Central memory CD8-positive, alpha-beta T cell (primary cell): ENCODE results near the gene TMCO4.

Experiments used
- ATAC-seq: fragments of 150-1000 bp; cut with Tn5 transposase; replicated peaks from 2 replicates; pipeline ENCODE4 v1.10.0; 2022; ENCODE audit warnings: mild to moderate bottlenecking, moderate FRiP score, moderate number of reproducible peaks; ENCODE audit not compliant: poor library complexity, severe bottlenecking; ENCODE audit errors: extremely low read depth
- DNase-seq, 2 donors: peaks; one replicate each; pipeline ENCODE4 v3.0.0; 2021; ENCODE audit warnings: low spot score in 2 of 2
- H3K27ac Mint-ChIP-seq: one replicate; pipeline ENCODE4 v1.8.0; 2022; ENCODE audit warnings: low read depth, mild to moderate bottlenecking, moderate library complexity, mixed read lengths
- H3K27me3 Mint-ChIP-seq: one replicate; pipeline ENCODE4 v1.8.0; 2022; ENCODE audit warnings: mixed read lengths
- H3K36me3 Mint-ChIP-seq: one replicate; pipeline ENCODE4 v1.8.0; 2022; ENCODE audit warnings: mild to moderate bottlenecking, moderate library complexity, mixed read lengths; ENCODE audit not compliant: insufficient read depth
- H3K4me1 Mint-ChIP-seq: one replicate; pipeline ENCODE4 v1.8.0; 2022; ENCODE audit warnings: mixed read lengths
- H3K4me3 Mint-ChIP-seq: one replicate; pipeline ENCODE4 v1.8.0; 2022; ENCODE audit warnings: mild to moderate bottlenecking, moderate library complexity, mixed read lengths
- H3K9me3 Mint-ChIP-seq: one replicate; pipeline ENCODE4 v1.8.0; 2022; ENCODE audit warnings: mixed read lengths

The TMCO4 gene

GRCh38 chr1:19769211-19769932 is 30.3 kb downstream of the TMCO4 start:
- no peak for DNase-seq
- H3K27me3 Mint-ChIP-seq = no peaks in the 10 kb centered on the region
- no peak for ATAC-seq
- H3K4me3 Mint-ChIP-seq = no peak overlapping the region
- H3K9me3 Mint-ChIP-seq = no peaks in the 10 kb centered on the region
- H3K36me3 Mint-ChIP-seq = peaks cover 9% of the 10 kb centered on the region
- H3K27ac Mint-ChIP-seq = peak overlapping the region; percentile 8
- H3K4me1 Mint-ChIP-seq = peaks cover 5% of the 10 kb centered on the region

- no peak overlapping the region for H3K4me3 Mint-ChIP-seq
- H3K36me3 Mint-ChIP-seq = peaks cover 9% of the 10 kb centered on the region
- ATAC-seq (no peak), DNase-seq (no peak)
- H3K27me3 Mint-ChIP-seq = no peaks in the 10 kb centered on the region
- no peaks in the 10 kb centered on the region for H3K9me3 Mint-ChIP-seq
- peaks cover 5% of the 10 kb centered on the region for H3K4me1 Mint-ChIP-seq
- no peak overlapping the region for H3K27ac Mint-ChIP-seq
Observed at GRCh38 chr1:19768353-19769210, 31.1 kb downstream of the TMCO4 start.

GRCh38 chr1:19765623-19766022 is 34.1 kb downstream of the TMCO4 start:
- DNase-seq (no peak), ATAC-seq (no peak)
- Mint-ChIP-seq H3K27ac (no peak overlapping the region), H3K4me1 (peaks cover 5% of the 10 kb centered on the region), H3K9me3 (no peaks in the 10 kb centered on the region), H3K4me3 (no peak overlapping the region), H3K36me3 (peaks cover 12% of the 10 kb centered on the region), H3K27me3 (no peaks in the 10 kb centered on the region)

DNA sequence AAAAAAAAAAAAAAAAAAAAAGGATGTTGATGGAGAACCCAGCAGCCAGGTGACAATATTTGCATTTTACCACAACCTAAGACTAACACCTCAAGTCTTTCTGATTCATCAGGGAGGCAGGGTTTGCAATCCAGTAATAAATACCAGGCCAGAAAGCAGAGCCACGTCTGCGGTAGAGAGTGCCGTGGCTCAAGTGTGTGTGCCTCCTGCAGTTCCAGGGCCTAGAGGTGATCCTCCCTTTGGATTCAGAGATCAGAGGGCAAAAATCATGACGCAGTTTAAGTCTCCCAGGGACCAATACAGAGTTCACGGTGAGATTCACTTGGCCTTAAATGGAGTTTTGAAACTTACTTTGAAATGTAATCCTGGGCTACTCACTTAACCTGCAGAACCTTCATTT is 34.9 kb downstream of the TMCO4 start:
- peak overlapping the region; percentile 7 for H3K27ac Mint-ChIP-seq
- H3K27me3 Mint-ChIP-seq = no peaks in the 10 kb centered on the region
- H3K4me3 Mint-ChIP-seq = no peak overlapping the region
- ATAC-seq = no peak
- DNase-seq = no peak
- H3K4me1 Mint-ChIP-seq = peaks cover 5% of the 10 kb centered on the region
- H3K9me3 Mint-ChIP-seq = no peaks in the 10 kb centered on the region
- peaks cover 12% of the 10 kb centered on the region for H3K36me3 Mint-ChIP-seq

DNA sequence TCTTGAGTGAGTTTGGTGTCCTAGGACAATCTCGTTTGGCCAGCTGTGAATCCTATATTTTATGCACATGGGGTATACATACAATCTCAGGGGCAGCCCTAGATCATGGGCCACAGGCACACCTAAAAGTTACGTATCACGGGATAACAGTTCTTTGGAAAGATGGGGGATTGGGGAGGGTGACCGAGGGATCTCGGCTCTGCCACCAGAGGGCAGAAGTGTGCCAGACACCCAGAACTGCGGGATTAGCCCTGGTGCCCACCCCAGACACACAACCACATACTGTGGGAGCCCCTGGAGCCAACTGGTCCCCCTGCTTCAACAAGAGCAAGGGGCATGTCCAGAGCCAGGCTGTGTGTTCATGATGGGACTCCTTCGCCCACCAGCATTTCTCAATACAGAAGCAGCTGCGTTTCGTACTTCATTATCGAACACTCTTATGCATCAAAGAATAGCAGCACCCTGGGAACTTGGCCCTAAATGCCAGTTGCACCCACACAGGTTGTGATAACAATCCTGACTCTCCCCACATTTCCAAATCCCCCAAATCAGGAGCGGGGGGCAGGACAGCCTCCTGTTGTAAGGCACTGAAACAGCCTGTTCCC is 37.4 kb downstream of the TMCO4 start:
- no peaks in the 10 kb centered on the region for H3K27me3 Mint-ChIP-seq
- no peak overlapping the region for H3K4me3 Mint-ChIP-seq
- no peaks in the 10 kb centered on the region for H3K4me1 Mint-ChIP-seq
- no peak overlapping the region for H3K27ac Mint-ChIP-seq
- no peaks in the 10 kb centered on the region for H3K9me3 Mint-ChIP-seq
- no peak for ATAC-seq
- DNase-seq = no peak
- peaks cover 6% of the 10 kb centered on the region for H3K36me3 Mint-ChIP-seq

- no peak overlapping the region for H3K27ac Mint-ChIP-seq
- H3K27me3 Mint-ChIP-seq = no peaks in the 10 kb centered on the region
- H3K4me1 Mint-ChIP-seq = no peaks in the 10 kb centered on the region
- H3K36me3 Mint-ChIP-seq = peaks cover 9% of the 10 kb centered on the region
- no peak for DNase-seq
- H3K4me3 Mint-ChIP-seq = no peak overlapping the region
- ATAC-seq = no peak
- H3K9me3 Mint-ChIP-seq = no peaks in the 10 kb centered on the region
Observed at GRCh38 chr1:19759740-19760089, 40.0 kb downstream of the TMCO4 start.

DNA sequence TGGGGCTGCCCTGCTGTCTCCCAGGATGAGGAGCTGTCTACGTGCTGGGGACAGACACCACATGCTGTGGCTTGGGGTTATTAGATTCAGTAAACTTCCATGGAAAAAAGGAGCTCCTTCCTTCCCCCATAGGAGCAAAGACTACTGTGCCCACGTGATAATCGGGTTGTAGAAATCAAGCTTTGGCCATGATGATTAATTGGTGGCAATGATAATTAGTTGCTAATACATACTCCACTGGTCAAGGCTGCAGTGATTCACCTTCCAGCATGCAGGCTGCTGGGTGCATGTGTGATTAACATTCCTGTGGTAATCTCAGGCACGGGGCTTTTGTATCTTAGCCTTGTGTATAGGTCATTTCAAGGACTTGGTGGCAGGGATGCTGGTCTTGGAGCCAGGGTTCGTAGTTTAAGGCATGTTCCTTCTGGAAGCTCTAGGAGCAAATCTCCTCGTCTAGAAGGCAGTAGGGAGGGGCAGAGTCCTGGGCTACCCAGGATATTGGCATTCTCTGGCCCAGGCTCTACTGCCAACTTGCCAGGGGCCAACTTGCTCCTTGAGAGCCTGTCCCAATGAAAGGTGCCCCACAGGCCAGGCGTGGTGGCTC is 41.4 kb downstream of the TMCO4 start:
- Mint-ChIP-seq H3K36me3 (peaks cover 9% of the 10 kb centered on the region), H3K4me1 (no peaks in the 10 kb centered on the region), H3K27ac (no peak overlapping the region), H3K4me3 (no peak overlapping the region), H3K27me3 (no peaks in the 10 kb centered on the region), H3K9me3 (no peaks in the 10 kb centered on the region)
- no peak for ATAC-seq
- no peak for DNase-seq

DNA sequence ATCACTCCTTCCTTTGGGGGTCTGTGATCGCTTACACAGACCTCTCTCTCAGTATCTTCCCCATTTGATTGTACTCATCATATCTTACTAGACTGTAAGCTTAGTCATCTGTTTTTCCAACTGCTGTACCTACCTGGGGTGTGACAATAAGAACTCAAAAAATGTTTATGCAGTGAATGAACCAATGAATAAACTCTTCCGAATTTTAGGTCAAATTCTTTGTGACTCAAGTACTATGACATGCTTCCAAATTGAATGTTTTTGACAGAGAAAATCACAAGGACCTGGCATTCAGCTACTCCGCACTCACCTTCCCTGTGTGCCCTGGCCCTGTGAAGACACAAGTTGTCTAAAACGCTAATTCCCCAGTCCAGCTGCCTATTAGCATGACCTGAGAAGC is 42.1 kb downstream of the TMCO4 start:
- ATAC-seq (no peak), DNase-seq (no peak)
- no peaks in the 10 kb centered on the region for H3K4me1 Mint-ChIP-seq
- H3K27me3 Mint-ChIP-seq = no peaks in the 10 kb centered on the region
- H3K9me3 Mint-ChIP-seq = no peaks in the 10 kb centered on the region
- no peak overlapping the region for H3K4me3 Mint-ChIP-seq
- H3K36me3 Mint-ChIP-seq = peaks cover 7% of the 10 kb centered on the region
- no peak overlapping the region for H3K27ac Mint-ChIP-seq

- Mint-ChIP-seq H3K4me1 (no peaks in the 10 kb centered on the region), H3K36me3 (peaks cover 5% of the 10 kb centered on the region)
- no peak for DNase-seq
Observed at GRCh38 chr1:19756480-19756879, 43.2 kb downstream of the TMCO4 start.

GRCh38 chr1:19754482-19754881 is 45.2 kb downstream of the TMCO4 start:
- H3K27ac Mint-ChIP-seq = no peak overlapping the region
- H3K36me3 Mint-ChIP-seq = peaks cover 10% of the 10 kb centered on the region
- no peaks in the 10 kb centered on the region for H3K27me3 Mint-ChIP-seq

More at GRCh38 chr1:19756480-19756879, 43.2 kb downstream of the TMCO4 start:
- Mint-ChIP-seq H3K27me3 (no peaks in the 10 kb centered on the region), H3K9me3 (no peaks in the 10 kb centered on the region), H3K27ac (no peak overlapping the region), H3K4me3 (no peak overlapping the region)
- no peak for ATAC-seq

GRCh38 chr1:19752083-19752696 is 47.5 kb downstream of the TMCO4 start:
- no peaks in the 10 kb centered on the region for H3K4me1 Mint-ChIP-seq
- ATAC-seq = no peak
- H3K4me3 Mint-ChIP-seq = no peak overlapping the region
- H3K27me3 Mint-ChIP-seq = no peaks in the 10 kb centered on the region
- H3K36me3 Mint-ChIP-seq = peaks cover 18% of the 10 kb centered on the region
- no peak for DNase-seq
- no peaks in the 10 kb centered on the region for H3K9me3 Mint-ChIP-seq
- no peak overlapping the region for H3K27ac Mint-ChIP-seq

More at GRCh38 chr1:19754482-19754881, 45.2 kb downstream of the TMCO4 start:
- Mint-ChIP-seq H3K4me1 (no peaks in the 10 kb centered on the region), H3K9me3 (no peaks in the 10 kb centered on the region), H3K4me3 (no peak overlapping the region)
- ATAC-seq (no peak), DNase-seq (no peak)

DNA sequence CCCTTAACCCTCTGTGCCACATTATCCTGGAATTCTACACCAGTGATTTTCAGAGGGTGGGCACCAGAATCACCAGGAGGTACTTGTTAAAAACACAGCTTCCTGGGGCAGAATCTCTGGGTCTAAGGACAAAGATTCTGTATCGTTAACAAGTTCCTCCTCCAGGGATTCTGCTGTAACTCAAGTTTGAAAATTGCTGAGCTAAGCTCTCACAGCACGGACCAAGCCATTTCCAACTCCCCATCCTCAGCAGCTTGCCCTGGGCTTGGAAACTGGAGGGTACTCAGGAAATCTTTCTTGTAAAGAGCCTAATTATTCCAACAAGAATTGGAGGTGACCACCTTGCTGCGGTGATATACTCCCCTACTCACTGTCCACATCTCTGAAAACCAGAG is 48.8 kb downstream of the TMCO4 start:
- no peak overlapping the region for H3K27ac Mint-ChIP-seq
- no peaks in the 10 kb centered on the region for H3K9me3 Mint-ChIP-seq
- DNase-seq = no peak
- no peak for ATAC-seq
- no peaks in the 10 kb centered on the region for H3K4me1 Mint-ChIP-seq
- H3K36me3 Mint-ChIP-seq = peaks cover 20% of the 10 kb centered on the region
- no peaks in the 10 kb centered on the region for H3K27me3 Mint-ChIP-seq
- H3K4me3 Mint-ChIP-seq = no peak overlapping the region
